ENCODE data around the gene RASSF4.
A peak's percentile ranks its signal among the peaks of the same experiment; 100 is the strongest.

RASSF4 gene

DNA sequence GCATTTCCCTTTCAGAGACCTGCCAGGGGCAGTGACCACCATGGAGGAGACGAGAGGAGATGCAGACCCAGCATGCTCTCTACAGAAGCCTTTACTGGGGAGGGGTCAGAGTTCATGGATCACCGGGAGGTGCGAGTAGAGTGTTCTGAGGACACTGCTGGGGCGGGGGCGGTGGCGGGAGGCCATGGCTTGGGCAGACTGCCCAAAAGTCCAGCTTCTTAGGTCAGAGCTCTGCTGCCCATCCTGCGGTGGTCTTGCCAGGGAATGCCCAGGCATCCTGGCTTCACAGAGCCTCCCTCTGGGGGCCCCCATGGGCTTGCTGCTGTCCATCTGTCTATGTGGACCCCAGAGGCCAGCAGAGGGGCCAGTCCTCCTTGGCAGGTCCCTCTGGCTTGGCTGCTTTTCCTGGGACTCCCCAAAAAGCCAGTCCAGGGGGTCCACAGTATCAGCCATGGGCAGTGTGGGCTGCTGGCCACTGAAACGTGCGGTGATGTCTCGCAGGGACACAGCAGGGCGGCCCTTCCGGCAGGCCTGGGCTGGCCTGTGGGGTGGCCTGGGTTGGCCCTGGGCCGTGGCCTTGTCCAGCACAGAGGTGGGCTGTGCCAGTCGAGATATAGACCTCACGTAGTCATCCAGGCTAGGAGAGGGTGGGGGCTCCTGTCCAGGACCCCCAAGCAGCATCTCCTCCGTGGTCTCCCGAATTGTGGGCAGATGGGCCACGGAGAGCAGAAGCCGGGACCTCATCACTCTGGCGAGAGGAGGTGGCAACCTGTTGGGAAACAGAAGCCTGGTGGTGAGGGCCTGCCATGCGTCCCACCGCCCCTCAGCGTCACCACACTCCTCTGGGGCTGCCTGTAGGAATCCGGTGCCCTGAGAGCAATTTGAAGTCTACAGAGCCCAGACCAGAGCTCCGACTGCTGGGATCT, 17.9 kb downstream of the RASSF4 start:
- ATAC-seq, result no peak

DNA sequence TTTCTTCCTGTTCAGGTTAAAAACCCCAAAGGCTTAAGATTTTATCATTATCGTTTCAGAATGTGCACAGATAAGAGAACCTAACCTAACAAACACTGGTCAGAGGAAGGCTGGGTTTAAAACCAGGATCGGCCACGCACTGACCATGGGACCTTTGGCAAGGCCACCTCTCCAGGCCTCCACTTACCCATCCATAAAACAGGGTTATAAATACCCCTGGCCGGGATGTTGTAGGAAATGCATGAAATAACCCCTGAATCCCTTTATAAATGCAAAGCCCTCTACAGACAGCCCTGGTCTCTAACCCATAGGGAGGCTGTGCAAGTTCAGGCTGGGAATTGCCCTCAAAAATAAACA, 18.6 kb downstream of the RASSF4 start:
- no peak for ATAC-seq

DNA sequence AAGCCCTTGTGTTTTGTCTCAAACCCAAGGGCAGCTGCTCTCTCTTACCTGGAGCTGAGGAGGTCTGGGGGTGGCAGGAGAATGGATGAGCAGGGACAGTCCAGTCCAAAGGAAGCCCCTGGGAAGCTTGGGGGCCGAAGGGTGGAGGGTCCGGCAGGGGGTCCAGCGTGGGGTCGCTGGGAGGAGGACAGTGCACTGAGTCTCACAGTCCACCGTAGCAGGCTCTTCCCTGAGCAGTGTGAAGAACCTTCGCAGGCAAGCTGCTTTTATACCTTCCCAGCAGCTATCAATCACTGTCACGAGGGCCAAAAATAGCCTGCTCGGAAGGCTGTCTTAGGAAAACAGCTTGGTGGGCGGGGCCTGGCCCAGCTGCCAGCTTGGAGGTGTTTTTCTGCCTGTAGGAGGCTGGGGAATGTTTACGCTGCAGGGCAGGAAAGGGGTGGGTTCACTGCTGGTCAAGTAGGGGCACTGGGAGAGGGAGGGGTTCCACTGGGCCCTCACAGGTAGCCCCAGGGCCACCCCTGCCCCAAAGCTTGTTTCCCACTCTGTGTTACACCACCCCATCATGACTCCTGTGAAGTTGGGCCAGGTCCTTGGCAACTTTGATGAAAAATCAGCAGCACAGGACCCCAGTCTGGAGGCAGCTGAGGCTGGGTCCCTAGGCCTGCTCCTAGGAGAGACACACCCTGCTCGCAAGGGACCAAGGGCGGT, 19.1 kb downstream of the RASSF4 start, which contains the start of gene DEPP1:
Gene DEPP1, minus strand, starts transcription at position 240 of the 711 bp plus-strand sequence. CDS start 779 bp downstream, outside the sequence.
- no peak for ATAC-seq

DNA sequence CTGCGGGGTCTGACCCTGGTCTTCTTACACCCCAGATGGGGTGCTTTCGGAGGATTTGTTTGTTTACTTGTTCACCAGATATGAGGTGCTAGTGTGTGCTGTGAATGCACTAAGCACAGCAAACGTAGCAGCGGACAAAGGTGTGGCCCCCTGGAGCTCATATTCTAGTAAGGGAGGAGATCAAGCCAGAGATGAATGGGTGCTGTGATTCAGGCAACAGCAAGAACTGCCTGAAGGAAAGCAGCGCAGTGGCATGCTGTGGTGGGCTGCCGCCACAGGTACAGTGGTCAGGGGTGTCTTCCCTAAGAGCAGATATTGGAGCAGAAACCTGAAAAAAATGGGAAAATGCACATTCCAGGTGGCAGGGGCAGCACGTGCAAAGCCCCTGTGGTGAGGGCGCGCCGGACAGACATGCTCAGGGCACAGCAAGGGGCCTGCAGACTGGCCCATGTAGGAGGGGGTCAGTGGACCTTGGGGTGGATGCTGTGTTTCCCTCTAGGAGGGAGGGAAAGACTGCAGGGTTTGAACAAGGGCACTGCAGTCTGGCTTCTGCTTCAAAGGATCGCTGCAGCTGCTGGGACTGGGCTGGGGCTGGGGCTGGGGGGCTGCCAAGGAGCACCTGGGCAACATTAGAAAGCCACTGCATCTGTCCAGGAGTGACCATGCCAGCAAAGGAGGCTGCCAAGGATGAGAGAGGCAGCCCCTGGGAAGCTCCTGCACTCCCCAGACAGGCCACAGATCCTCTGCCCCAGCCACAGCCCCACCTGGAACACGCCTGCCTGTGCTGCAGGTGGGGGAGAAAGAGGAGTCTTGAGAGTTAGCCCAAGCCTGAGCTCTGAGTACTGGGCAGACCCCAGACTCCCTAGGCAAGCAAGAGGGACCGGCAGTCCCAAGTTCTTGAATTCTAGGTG, 19.9 kb downstream of the RASSF4 start:
- ATAC-seq, result no peak

DNA sequence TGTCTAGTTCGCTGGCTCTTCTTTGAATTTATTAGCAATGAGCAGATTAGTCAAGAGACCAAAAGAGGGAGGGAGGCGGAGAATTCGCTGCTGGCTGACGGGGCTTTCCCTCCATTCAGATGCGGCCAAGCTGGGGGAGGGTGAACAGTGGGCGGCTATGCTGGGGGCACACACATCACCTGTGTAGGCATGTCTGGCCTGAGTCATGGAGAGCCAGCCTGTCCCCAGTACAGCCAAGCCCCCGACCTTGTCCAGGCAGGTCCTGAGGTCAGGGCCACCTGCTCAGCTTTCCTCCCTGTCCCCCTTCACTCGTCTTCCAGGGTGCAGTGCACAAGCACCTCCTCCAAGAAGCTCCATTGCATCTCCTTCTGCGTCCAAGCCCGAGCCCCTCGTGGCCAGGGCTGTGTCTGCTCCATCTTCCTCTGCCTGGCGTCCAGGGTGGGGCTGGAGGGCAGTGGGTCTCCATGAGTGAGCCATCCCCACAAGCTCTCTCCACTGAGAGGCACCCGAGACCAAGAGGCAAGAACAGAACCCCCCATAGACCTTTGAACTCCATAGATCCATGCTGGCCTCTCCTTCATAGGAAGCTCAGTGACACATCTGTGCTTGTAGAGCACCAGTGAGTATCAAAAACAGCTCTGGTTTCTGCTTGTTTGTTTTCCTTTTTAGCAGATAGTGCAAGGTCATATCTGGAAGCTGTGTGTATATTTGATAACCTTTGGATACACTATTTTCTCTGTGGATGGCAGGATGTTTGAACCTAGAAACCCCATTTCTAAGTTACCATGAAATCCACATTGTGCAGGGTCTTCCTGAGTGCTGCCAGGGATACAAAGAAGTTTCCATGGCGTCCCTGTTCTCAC, 20.9 kb downstream of the RASSF4 start:
- ATAC-seq, result peak in 1 of 2 donors; percentile 30

DNA sequence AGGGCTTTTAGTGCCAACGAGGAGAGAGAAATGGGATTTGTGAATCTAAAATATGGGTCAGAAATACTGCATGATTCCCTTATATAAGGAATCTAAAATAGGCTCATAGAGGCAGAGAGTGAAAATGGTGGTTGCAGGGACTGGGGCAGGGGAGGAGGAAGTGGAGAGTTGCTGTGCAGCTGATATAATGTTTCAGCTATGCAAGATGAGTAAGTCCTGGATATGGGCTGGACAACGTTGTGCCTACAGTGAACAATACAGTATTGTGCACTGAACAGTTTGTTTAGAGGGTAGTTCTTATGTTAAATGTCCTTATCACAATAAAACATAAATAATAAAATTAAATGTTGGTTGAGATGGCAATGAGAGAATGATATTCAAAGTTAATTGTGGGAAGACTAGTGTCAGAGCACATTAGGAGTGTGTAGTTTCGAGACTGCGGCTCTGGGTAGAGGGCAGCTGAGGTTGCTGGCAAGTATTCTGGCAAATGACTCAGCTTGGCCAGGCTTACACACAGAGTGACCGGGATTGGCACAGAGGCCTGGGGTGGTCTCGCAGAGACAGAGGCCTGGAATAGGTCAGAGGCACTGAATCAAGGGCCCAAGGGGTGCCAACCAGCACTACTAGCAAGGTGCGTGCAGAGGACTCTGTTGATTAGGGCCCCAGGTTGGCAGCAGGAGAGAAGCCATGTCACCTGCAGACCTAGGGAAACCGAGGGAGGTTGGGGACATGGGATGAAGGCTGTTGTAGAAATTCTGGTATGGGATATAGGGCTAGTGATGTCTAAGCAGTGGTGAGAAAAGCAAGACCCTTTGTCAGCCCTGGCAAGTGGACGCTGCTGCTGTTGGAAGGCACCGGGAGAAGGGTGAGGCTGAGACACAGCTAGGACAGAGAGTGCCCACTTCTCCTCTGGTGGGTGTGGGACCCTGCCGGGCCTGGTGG, 21.8 kb downstream of the RASSF4 start:
- ATAC-seq, result no peak

DNA sequence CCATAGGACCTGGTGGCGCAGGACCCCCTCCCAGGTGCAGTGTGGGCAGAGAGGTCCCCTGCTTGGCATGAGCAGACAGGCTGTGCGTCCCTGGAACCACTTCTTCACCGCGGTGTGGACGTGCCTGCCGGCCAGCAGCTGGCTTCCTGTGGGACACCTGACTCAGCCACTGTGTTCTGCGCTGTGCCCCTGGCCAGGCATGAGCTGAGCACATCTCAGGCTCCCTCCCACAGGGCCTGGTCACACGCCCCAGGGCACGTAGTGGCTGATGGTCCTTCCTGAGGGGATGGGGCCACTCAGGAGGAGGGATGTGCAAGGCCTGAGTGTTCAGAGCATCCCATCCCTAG, 22.5 kb downstream of the RASSF4 start:
- no peak for ATAC-seq

DNA sequence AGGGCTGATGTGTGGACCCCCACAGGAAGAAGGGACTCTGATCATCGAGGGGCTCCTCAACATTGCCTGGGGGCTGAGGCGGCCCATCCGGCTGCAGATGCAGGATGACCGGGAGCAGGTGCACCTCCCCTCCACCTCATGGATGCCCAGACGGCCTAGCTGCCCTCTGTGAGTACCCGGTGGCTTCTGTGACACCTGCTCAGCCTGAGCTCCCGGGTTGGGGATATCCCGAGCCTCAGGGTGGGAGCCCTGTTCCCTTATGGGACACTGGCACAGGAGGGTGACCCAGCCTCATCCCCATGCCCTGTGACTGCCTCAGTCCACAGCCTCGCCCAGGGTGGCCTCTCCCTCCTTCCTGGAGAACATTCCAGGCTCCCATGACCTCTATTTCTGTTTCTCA, 22.9 kb downstream of the RASSF4 start:
- ATAC-seq, result no peak

DNA sequence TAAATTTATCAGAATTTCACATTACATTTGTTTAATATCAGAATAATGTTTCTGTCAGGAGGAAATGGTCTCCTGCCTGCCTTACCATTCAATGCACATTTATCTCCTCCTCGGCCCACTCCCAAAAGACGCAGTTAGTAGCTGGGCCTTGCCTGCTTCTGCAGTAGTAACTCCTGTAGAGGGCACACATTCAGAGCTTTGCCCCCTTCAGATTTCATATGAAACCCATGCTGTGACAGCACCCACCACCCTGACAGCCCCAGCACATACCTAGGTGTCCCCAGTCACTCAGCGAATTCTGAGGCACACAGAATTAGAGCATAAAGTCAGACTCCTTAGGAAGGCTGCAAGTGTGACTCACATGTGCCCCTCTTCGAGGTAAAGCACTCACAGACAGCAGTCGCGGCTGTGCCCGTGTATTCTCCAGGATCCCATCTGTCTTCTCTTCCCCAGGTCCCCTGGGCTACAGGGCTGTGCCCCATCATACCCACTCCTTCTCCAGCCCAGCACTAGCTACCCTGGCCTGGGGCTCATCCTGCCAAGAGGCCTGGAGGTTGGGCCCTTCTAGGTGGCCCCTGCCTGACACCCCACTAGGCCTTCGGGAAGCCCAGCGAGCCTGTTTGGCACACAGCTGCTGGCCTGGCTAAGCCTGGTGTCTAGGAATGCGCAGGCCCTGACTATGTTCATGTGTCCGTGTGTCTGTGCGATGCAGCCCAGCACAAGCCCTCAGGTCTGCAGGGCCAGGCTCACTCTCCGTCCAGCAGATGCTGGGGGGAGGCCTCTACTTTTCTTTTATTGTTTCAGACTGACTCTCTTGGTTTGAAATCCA, 23.7 kb downstream of the RASSF4 start:
- no peak for ATAC-seq

DNA sequence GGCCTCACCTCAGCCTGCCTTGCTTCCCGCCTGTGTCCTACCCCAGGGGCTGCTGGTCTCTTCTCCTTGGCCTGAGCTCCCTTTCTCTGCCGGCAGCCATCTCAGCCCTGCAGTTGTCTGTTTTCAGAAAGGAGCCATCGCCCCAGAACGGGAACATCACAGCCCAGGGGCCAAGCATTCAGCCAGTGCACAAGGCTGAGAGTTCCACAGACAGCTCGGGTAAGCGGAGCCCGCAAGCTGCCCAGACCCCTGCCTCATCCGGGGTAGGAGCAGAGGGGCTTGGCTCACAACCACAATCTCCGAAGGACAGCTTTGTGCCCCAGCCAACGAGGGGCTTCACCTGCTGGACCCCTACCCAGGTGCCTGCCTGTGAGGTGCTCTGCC, 24.3 kb downstream of the RASSF4 start:
- ATAC-seq, result no peak

DNA sequence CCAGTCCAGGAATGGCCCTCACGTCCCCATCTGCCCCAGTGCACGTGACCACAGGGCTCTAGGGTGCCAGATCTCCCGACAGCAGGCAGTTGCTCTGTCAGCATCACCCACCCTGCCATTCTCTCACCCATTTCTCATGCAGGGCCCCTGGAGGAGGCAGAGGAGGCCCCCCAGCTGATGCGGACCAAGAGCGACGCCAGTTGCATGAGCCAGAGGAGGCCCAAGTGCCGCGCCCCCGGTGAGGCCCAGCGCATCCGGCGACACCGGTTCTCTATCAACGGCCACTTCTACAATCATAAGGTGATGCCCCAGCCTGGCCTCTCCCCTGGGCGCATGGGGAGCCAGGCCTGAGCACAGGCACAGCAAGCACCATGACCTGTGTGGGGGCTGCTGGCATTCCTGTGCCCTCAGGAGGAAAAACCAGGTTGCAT, 25.1 kb downstream of the RASSF4 start:
- ATAC-seq, result no peak

DNA sequence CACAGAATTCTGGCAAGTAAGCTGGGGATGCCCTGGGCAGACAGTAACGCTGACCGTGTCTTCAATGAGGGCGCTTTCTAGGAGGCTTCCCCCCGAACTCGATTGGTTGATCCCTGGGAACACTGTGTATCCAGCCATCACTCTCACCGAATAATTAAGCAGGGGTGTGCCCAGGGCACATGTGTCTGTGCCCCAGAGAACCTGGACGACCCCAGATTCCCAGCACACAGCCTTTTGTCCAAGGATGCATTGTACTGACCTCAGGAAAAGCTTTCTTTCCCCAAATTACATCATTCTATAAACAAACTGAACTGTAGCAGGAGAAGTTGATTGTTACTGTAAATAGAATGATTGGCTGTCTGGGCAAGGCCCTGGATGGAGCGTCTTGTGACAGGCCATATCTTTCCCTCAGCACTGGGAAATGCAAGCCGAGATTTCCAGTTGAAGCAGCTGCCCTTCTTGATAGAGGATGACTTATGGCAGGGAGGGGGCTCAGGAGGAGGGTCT, 25.6 kb downstream of the RASSF4 start:
- no peak for ATAC-seq

DNA sequence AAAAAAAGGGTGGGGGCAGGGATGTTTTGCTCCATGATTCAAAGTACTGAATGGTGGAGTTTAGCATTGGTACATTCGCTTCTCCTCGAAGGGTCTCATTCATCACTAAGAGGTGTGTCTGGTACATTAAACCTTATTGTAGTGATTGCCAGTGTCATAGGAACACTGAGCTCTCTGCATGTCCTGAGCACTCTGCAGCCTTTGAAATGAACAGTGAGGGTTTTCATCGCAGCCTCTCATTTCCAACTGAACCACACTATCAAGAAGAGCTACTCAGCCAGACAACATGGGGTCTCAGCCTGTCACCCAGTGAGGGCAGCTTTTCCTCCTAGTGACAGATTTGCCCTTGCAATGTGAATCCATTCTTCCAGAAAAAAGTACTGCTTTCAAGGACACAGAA, 26.6 kb downstream of the RASSF4 start:
- ATAC-seq, result no peak

DNA sequence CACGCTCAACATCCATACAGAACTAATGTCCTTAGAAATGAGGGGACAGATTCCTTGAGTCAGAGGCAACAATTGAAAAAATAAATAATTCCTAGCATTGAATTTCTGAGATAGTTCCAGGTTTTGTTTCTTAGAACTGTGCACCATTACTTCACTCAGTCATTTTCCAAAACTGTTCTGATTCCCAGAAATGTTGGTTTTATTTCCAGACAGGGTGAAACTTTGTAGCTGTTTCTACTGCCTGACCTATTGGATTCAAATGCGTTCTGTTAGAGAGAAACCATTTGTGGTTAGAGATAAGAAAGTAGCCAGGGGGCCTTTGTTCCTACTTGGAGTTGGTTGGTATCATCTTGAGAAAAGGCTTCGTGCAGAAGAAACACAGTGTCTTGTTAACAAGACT, 27.1 kb downstream of the RASSF4 start:
- no peak for ATAC-seq

DNA sequence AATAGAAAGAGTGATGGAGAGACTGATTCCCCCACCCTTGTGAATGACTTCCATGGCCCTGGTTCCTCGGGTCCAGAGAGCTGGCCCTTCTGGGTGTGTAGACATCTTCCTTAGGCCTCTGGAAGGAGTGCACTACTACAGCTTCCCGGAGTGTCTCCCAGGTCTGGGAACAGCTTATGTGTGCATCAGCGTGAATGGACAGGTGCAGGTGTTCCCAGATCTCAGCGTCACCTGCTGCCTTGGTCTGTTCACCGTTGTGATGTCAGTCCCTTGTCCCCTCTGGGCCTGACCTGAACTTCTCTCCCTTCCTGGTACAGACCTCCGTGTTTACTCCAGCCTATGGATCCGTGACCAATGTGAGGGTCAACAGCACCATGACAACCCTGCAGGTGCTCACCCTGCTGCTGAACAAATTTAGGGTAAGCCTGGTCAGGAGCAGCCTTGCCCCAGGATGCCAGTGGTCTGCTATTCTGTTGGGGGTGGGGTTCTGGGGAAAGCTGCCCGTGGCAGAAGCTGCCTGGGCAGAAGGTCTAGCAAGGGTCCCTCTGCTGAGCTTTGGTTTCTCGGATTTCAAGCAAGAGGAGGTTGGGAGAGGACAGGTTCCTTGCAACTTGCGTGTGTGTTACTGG, 29.5 kb downstream of the RASSF4 start:
- ATAC-seq, result no peak

DNA sequence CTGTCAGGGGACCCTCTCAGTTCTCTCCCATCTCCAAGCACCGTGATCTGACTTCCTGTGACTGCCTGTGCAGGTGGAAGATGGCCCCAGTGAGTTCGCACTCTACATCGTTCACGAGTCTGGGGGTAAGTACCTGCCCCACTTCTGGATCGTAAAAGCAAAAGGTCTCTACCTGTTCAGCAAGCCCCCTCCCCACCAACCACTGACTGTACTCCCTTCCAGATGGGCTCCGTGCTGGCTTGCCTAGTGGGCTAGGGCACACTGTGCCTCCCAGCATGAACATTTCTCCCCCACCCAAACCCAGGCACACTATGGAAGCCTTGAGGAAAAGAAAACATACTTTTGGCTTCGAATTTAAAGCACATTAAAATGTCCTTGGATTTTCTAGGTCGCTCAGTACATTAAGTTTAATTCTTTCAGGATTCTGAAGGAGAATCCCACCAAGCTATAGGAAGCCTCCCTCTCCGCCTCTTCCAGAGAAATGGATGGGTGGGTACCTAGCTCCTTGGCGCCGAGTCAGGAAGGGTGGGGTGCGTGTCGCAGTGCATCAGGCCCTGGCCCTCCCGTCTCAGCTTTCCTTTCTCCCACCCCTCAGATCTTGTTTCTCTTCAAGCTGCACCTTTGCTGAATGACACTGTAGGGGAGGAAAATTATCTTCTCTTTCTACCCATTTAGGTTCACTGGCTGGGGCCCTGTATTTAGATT, 30.1 kb downstream of the RASSF4 start:
- ATAC-seq, result no peak

DNA sequence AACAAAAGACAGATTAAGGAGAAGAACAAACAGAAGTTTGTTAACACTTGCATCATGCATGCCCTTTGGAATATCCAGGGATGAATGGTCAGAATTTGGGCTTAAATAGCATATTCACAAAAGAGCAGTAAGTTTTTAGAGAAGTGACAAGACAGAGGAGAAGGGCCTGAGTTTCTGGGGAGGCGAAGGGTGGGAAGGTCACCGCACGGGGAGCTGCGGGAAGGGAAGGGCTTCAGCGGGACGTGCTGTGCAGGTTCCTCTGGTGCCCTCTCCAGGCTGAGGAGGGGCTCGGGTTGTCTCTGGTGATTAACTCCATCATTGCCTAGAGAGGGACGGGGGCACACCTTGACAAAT, 30.7 kb downstream of the RASSF4 start:
- ATAC-seq, result no peak

DNA sequence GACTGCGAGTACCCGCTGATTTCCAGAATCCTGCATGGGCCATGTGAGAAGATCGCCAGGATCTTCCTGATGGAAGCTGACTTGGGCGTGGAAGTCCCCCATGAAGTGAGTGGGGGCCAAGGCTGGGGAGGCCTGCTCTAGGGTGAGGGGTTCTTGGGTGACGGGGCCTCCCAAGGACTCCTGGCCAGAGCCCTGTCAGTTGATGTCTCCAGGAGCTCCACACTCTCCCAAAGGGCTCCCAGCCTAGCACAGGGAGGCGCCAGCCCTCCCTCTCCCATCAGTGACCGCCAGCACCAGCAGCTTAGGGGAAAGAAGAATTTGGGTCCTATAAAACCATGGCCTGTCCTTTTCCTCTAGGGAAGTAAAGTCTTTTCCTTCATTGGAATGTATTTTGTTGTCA, 31.4 kb downstream of the RASSF4 start:
- ATAC-seq, result no peak

DNA sequence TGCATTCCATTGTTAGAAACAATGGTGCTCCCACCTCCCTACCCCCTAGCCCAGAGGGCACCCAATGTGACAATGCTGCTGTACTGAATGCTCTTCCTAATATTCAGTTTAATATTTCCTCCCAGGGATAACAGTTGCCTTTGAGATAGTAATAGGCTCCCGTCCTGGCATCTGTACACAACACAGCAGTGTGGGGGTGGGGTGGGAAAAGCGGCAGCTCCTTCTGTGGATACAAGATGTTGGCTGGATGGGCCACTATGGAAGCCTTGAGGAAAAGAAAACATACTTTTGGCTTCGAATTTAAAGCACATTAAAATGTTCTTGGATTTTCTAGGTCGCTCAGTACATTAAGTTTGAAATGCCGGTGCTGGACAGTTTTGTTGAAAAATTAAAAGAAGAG, 32.0 kb downstream of the RASSF4 start:
- ATAC-seq, result no peak

All from activated CD4-positive, CD25-positive, alpha-beta regulatory T cell treated with anti-CD3 and anti-CD28 coated beads, Interleukin-2, amount 50 U/mL, for 24 hours (primary cell).